HepG2 (cell line): ENCODE results near the gene TEDC2. TPM values are rescaled to one million over a fixed set of nuclear protein-coding genes. Genes with fewer than 3 reads are reported as not detected.

Source experiments
- CCAR2 ChIP-seq: fragments of 200-400 bp; formaldehyde crosslinking; optimal IDR thresholded peaks from 2 replicates; pipeline ENCODE3; 2018; ENCODE audit warnings: low read depth, mild to moderate bottlenecking, low read length, moderate library complexity
- SIN3B ChIP-seq: fragments of 150-350 bp; IDR thresholded peaks from 2 replicates; pipeline ENCODE4 v1.6.1; 2014; ENCODE audit warnings: low read length
- ZNF256 ChIP-seq: sonication (generic); formaldehyde crosslinking; conservative IDR thresholded peaks from 2 replicates; pipeline ENCODE4 v1.4.0; 2020; ENCODE audit warnings: missing genetic modification reagents
- ZNF784 ChIP-seq: sonication (generic); formaldehyde crosslinking; IDR thresholded peaks from 2 replicates; pipeline ENCODE4 v1.5.1; 2020; ENCODE audit warnings: missing genetic modification reagents, mild to moderate bottlenecking, borderline replicate concordance
- polyA plus RNA-seq, 8 experiments: library from polyadenylated mRNA; depleted of rRNA in 3 of 8; stranded (reverse) in 7 of 8; unstranded in 1 of 8; fragments of >200 nt; fragmentation: Illumina TruSeq in 4 of 8; extraction: Trizol in 4 of 8; gene quantifications; 2 replicates each; pipeline versions ENCODE4 v1.2.1 to v1.2.3, GENCODE V29; 2011 to 2016; ENCODE audit warnings: low read depth in 4 of 8, missing spikeins in 1 of 8, mixed read lengths in 1 of 8; ENCODE audit not compliant: insufficient read depth in 1 of 8
- total RNA-seq, 5 experiments: library from RNA; depleted of rRNA; stranded (reverse); fragments of >200 nt; fragmentation: Illumina TruSeq; extraction: Trizol; gene quantifications; 2 replicates each; pipeline ENCODE4 v1.2.3, GENCODE V29; 2016; ENCODE audit warnings: low read depth in 1 of 5
- TF ChIP-seq, protein P1 (sequence below): sonication (generic); formaldehyde crosslinking; IDR thresholded peaks from 2 replicates; pipeline ENCODE4 v1.4.0; 2020; ENCODE audit warnings: missing genetic modification reagents
- TF ChIP-seq, protein P2 (sequence below): sonication (generic); formaldehyde crosslinking; IDR thresholded peaks from 2 replicates; pipeline ENCODE4 v1.4.0; 2020; ENCODE audit warnings: mild to moderate bottlenecking, missing genetic modification reagents

The TEDC2 gene
- total and polyA plus RNA-seq, 2 of the 13 experiments (the other 11 are each of a cell fraction or from before 2014, with no cell fraction given), result 6.2 to 24.4 TPM

DNA sequence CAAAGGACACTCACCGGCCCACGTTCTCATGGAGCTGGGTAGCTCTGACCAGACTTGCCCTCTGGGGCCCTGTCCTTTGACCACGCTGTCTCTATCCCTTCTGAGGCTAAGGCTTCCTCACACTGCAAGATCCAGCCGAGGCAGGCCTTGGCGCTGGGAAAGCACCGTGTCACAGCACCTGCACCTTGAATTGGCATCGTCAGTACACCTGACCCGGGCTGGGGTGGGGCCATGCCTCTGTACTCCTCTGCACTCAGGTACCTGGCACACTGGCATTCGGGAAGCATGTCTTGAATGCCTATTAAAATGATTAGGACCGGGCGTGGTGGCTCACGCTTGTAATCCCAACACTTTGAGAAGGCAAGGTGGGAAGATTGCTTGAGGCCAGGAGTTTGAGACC lies 21.0 kb downstream of the TEDC2 start (continued):
- TF ChIP-seq, protein P1, sequence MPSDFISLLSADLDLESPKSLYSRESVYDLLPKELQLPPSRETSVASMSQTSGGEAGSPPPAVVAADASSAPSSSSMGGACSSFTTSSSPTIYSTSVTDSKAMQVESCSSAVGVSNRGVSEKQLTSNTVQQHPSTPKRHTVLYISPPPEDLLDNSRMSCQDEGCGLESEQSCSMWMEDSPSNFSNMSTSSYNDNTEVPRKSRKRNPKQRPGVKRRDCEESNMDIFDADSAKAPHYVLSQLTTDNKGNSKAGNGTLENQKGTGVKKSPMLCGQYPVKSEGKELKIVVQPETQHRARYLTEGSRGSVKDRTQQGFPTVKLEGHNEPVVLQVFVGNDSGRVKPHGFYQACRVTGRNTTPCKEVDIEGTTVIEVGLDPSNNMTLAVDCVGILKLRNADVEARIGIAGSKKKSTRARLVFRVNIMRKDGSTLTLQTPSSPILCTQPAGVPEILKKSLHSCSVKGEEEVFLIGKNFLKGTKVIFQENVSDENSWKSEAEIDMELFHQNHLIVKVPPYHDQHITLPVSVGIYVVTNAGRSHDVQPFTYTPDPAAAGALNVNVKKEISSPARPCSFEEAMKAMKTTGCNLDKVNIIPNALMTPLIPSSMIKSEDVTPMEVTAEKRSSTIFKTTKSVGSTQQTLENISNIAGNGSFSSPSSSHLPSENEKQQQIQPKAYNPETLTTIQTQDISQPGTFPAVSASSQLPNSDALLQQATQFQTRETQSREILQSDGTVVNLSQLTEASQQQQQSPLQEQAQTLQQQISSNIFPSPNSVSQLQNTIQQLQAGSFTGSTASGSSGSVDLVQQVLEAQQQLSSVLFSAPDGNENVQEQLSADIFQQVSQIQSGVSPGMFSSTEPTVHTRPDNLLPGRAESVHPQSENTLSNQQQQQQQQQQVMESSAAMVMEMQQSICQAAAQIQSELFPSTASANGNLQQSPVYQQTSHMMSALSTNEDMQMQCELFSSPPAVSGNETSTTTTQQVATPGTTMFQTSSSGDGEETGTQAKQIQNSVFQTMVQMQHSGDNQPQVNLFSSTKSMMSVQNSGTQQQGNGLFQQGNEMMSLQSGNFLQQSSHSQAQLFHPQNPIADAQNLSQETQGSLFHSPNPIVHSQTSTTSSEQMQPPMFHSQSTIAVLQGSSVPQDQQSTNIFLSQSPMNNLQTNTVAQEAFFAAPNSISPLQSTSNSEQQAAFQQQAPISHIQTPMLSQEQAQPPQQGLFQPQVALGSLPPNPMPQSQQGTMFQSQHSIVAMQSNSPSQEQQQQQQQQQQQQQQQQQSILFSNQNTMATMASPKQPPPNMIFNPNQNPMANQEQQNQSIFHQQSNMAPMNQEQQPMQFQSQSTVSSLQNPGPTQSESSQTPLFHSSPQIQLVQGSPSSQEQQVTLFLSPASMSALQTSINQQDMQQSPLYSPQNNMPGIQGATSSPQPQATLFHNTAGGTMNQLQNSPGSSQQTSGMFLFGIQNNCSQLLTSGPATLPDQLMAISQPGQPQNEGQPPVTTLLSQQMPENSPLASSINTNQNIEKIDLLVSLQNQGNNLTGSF, result no peak
- TF ChIP-seq, protein P2, sequence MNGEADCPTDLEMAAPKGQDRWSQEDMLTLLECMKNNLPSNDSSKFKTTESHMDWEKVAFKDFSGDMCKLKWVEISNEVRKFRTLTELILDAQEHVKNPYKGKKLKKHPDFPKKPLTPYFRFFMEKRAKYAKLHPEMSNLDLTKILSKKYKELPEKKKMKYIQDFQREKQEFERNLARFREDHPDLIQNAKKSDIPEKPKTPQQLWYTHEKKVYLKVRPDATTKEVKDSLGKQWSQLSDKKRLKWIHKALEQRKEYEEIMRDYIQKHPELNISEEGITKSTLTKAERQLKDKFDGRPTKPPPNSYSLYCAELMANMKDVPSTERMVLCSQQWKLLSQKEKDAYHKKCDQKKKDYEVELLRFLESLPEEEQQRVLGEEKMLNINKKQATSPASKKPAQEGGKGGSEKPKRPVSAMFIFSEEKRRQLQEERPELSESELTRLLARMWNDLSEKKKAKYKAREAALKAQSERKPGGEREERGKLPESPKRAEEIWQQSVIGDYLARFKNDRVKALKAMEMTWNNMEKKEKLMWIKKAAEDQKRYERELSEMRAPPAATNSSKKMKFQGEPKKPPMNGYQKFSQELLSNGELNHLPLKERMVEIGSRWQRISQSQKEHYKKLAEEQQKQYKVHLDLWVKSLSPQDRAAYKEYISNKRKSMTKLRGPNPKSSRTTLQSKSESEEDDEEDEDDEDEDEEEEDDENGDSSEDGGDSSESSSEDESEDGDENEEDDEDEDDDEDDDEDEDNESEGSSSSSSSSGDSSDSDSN (CRISPR knock-in tag), result no peak
- TF ChIP-seq ZNF256 (no peak), CCAR2 (no peak), SIN3B (no peak), ZNF784 (CRISPR knock-in tag) (no peak)
